Endothelial cell of umbilical vein (primary cell): ENCODE measurements around the gene RXFP3. TPM values are rescaled to one million over a fixed set of nuclear protein-coding genes. Genes with fewer than 3 reads are reported as not detected.

Experiments
- BruUV-seq: library from RNA; stranded (reverse); fragments of 400-500 nt; replicated peaks from 2 replicates; lab custom pipeline; 2021; lab: Mats Ljungman, UMichigan
- CTCF ChIA-PET: fragments of 300-600, 350-600 bp; sonication (Branson Sonifier 250); formaldehyde crosslinking; loops from one replicate; lab custom pipeline; 2021; ENCODE audit warnings: antibody characterized with exemption, inconsistent platforms; lab: Charles Lee
- POLR2A ChIA-PET: fragments of 300-600, 350-600 bp; sonication (Branson Sonifier 250); formaldehyde crosslinking; loops from one replicate; lab custom pipeline; 2021; ENCODE audit warnings: antibody characterized with exemption, inconsistent platforms; lab: Charles Lee
- DNase-seq: peaks from one replicate; pipeline ENCODE4 v3.0.0-alpha.2; 2011; ENCODE audit warnings: low read depth, low spot score
- FAIRE-seq: peaks from 2 replicates; lab custom pipeline; 2011; peaks lifted over from hg19 to GRCh38; lab: Jason Lieb, UNC
- H2AFZ ChIP-seq: 2 replicates; pipeline ENCODE4 v1.6.0; 2012; ENCODE audit warnings: low read depth, low read length, control low read depth, inconsistent platforms
- H3K27ac ChIP-seq: 2 replicates; pipeline ENCODE4 v1.5.1; 2011; ENCODE audit warnings: low read depth, mild to moderate bottlenecking, control low read depth, low read length, moderate library complexity; ENCODE audit not compliant: insufficient read depth
- H3K27me3 ChIP-seq, 2 experiments: 2 replicates each; pipeline versions ENCODE4 v1.6.0 to v1.6.1; 2011; ENCODE audit warnings: low read length in 2 of 2, mixed read lengths in 1 of 2; ENCODE audit not compliant: control insufficient read depth in 2 of 2, insufficient read depth in 2 of 2
- H3K36me3 ChIP-seq, 2 experiments: 2 replicates in 1 of 2; 3 replicates in 1 of 2; pipeline ENCODE4 v1.5.1; 2011; ENCODE audit warnings: low read length in 2 of 2, mild to moderate bottlenecking in 1 of 2, moderate library complexity in 1 of 2; ENCODE audit not compliant: control insufficient read depth in 2 of 2, insufficient read depth in 2 of 2; ENCODE audit errors: extremely low read depth in 1 of 2
- H3K4me1 ChIP-seq: 3 replicates; pipeline ENCODE4 v1.5.1; 2011; ENCODE audit warnings: mild to moderate bottlenecking, low read length; ENCODE audit not compliant: control insufficient read depth, insufficient read depth; ENCODE audit errors: extremely low read depth
- H3K4me2 ChIP-seq: 2 replicates; pipeline ENCODE4 v1.6.1; 2011; ENCODE audit warnings: low read length, control low read depth, mixed read lengths; ENCODE audit not compliant: insufficient read depth
- H3K4me3 ChIP-seq, 3 experiments: fragments of 200-600 bp in 1 of 3; sonication (generic), shearing (Covaris generic) in 1 of 3; replicated peaks in 1 of 3; 2 replicates each; pipeline ENCODE4 v1.5.1; 2011 to 2016; ENCODE audit warnings: control low read depth in 3 of 3, low read length in 3 of 3, mild to moderate bottlenecking in 2 of 3, inconsistent platforms in 1 of 3, low read depth in 1 of 3, moderate library complexity in 1 of 3; ENCODE audit not compliant: insufficient read depth in 1 of 3
- H3K79me2 ChIP-seq: 2 replicates; pipeline ENCODE4 v1.6.0; 2012; ENCODE audit warnings: low read length, inconsistent platforms; ENCODE audit not compliant: control insufficient read depth, insufficient read depth
- H3K9ac ChIP-seq: replicated peaks from 2 replicates; pipeline ENCODE3; 2011; ENCODE audit warnings: low read length, control low read depth; ENCODE audit not compliant: insufficient read depth; ENCODE audit errors: extremely low read depth
- H3K9me1 ChIP-seq: replicated peaks from 3 replicates; pipeline ENCODE4 v1.6.0; 2011; ENCODE audit warnings: mild to moderate bottlenecking, low read length; ENCODE audit not compliant: control insufficient read depth, insufficient read depth; ENCODE audit errors: extremely low read depth
- H3K9me3 ChIP-seq: replicated peaks from 2 replicates; pipeline ENCODE4 v1.5.1; 2012; ENCODE audit warnings: low read length, inconsistent platforms; ENCODE audit not compliant: control insufficient read depth, insufficient read depth
- H4K20me1 ChIP-seq: replicated peaks from 2 replicates; pipeline ENCODE3; 2011; ENCODE audit warnings: mild to moderate bottlenecking, low read length; ENCODE audit not compliant: control insufficient read depth, insufficient read depth; ENCODE audit errors: extremely low read depth
- EZH2 ChIP-seq: IDR thresholded peaks from 2 replicates; pipeline ENCODE4 v1.6.1; 2012; ENCODE audit warnings: borderline replicate concordance, low read depth, mild to moderate bottlenecking, moderate library complexity, low read length, inconsistent platforms; ENCODE audit not compliant: severe bottlenecking
- FOS ChIP-seq: IDR thresholded peaks from 2 replicates; pipeline ENCODE4 v1.6.1; 2011; ENCODE audit warnings: mild to moderate bottlenecking, low read length, moderate library complexity, borderline replicate concordance; ENCODE audit not compliant: insufficient read depth
- GATA2 ChIP-seq: IDR thresholded peaks from 2 replicates; pipeline ENCODE4 v1.7.0; 2011; ENCODE audit warnings: low read depth, mild to moderate bottlenecking, moderate library complexity, mixed read lengths, low read length; ENCODE audit not compliant: insufficient read length, insufficient read depth
- JUN ChIP-seq: IDR thresholded peaks from 2 replicates; pipeline ENCODE4 v1.6.1; 2011; ENCODE audit warnings: borderline replicate concordance, low read depth; ENCODE audit not compliant: insufficient read length, insufficient read depth
- MYC ChIP-seq: IDR thresholded peaks from one replicate; pipeline ENCODE4 v1.6.1; 2011; ENCODE audit warnings: mild to moderate bottlenecking, low read depth, low read length
- POLR2A ChIP-seq: IDR thresholded peaks from 2 replicates; pipeline ENCODE4 v1.6.1; 2012; ENCODE audit warnings: low read depth, mild to moderate bottlenecking, control low read depth, low read length
- POLR2AphosphoS5 ChIP-seq: IDR thresholded peaks from 2 replicates; pipeline ENCODE4 v1.6.1; 2012; ENCODE audit warnings: low read depth, mild to moderate bottlenecking, control low read depth, low read length, moderate library complexity; ENCODE audit not compliant: insufficient read depth
- dilution Hi-C: fragments of 300-500 bp; cut with MboI; formaldehyde crosslinking; loops from one replicate; pipeline ENCODE4 v1.15.0; 2019; ENCODE audit warnings: low sequenced_read_pairs; ENCODE audit not compliant: extremely low pct_ligation_motif_present
- intact Hi-C: fragments of 100-400 bp; cut with micrococcal nuclease; formaldehyde crosslinking; loops from one replicate; pipeline ENCODE4 v1.10.0; 2022
- polyA plus RNA-seq, 4 experiments: library from polyadenylated mRNA; depleted of rRNA in 3 of 4; stranded (reverse) in 3 of 4; unstranded in 1 of 4; fragments of >200 nt; gene quantifications; 2 replicates each; pipeline versions ENCODE4 v1.2.1 to v1.2.3, GENCODE V29; 2011 to 2012; ENCODE audit warnings: missing spikeins in 1 of 4
- total RNA-seq: library from RNA; stranded (reverse); gene quantifications from 2 replicates; pipeline ENCODE4 v1.2.3, GENCODE V29; 2021
- TF ChIP-seq, protein P1 (sequence below): IDR thresholded peaks from 2 replicates; pipeline ENCODE4 v1.6.1; 2011; ENCODE audit not compliant: insufficient read depth, insufficient read length
- TF ChIP-seq, protein P2 (sequence below), 2 donors: IDR thresholded peaks; 1 replicate in 1 of 2; 2 replicates in 1 of 2; pipeline ENCODE4 v1.5.1; 2011; ENCODE audit warnings: low read length in 2 of 2, mild to moderate bottlenecking in 2 of 2, moderate library complexity in 2 of 2, control low read depth in 1 of 2, inconsistent platforms in 1 of 2, low read depth in 1 of 2; ENCODE audit not compliant: insufficient read depth in 1 of 2; ENCODE audit errors: extremely low read depth in 1 of 2

RXFP3 gene
- total and polyA plus RNA-seq, 2 donors (not counting 3 experiments of a cell fraction or from before 2014, with no cell fraction given): not detected

DNA sequence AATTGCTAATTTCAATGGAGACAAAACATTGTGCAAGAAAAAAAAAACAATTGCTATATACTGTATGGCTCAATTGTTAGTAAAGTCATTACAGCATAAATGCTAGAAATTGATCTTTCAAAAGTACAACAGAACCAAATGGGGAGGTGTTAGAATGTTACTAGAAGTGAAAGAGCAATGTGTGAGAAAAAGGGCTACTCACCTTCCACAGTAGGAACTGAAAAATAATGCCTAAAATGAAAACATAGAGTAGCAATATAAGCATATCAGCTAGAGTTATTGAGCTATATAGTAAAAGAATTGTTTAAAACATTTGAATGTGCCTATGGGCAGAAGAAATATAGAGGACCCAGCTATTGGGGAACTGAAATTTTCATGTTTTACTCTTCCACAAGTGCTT lies 10.9 kb upstream of the RXFP3 start:
- ChIA-PET POLR2A (no interaction called here), CTCF (interaction anchor here (0.8 to 1.3 kb wide), 3 partner anchors 9 to 336 kb away, joined by 3 read pairs; no protein-coding TSS in a partner anchor)
- H3K4me2 ChIP-seq: no peak overlapping the region
- H3K9me1 ChIP-seq: peaks cover 2% of the 10 kb centered on the region
- H3K79me2 ChIP-seq: no peaks in the 10 kb centered on the region
- no peaks in the 10 kb centered on the region for H3K9me3 ChIP-seq
- H3K4me3 ChIP-seq: no peak overlapping the region
- no TSS peak for BruUV-seq
- H3K4me1 ChIP-seq: no peaks in the 10 kb centered on the region
- peaks cover 0 to 7% of the 10 kb centered on the region in 2 experiments for H3K27me3 ChIP-seq
- DNase-seq: no peak
- no peaks in the 10 kb centered on the region for H3K36me3 ChIP-seq
- no peak for FAIRE-seq
- dilution Hi-C loops: no loop called here
- intact Hi-C loops: no loop called here
- no peak overlapping the region for H3K9ac ChIP-seq
- no peak overlapping the region for H2AFZ ChIP-seq
- TF ChIP-seq GATA2 (no peak), JUN (no peak), EZH2 (no peak), POLR2A (no peak), POLR2AphosphoS5 (no peak), MYC (no peak), FOS (no peak)
- TF ChIP-seq, protein P1, sequence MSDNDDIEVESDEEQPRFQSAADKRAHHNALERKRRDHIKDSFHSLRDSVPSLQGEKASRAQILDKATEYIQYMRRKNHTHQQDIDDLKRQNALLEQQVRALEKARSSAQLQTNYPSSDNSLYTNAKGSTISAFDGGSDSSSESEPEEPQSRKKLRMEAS: no peak
- TF ChIP-seq, protein P2, sequence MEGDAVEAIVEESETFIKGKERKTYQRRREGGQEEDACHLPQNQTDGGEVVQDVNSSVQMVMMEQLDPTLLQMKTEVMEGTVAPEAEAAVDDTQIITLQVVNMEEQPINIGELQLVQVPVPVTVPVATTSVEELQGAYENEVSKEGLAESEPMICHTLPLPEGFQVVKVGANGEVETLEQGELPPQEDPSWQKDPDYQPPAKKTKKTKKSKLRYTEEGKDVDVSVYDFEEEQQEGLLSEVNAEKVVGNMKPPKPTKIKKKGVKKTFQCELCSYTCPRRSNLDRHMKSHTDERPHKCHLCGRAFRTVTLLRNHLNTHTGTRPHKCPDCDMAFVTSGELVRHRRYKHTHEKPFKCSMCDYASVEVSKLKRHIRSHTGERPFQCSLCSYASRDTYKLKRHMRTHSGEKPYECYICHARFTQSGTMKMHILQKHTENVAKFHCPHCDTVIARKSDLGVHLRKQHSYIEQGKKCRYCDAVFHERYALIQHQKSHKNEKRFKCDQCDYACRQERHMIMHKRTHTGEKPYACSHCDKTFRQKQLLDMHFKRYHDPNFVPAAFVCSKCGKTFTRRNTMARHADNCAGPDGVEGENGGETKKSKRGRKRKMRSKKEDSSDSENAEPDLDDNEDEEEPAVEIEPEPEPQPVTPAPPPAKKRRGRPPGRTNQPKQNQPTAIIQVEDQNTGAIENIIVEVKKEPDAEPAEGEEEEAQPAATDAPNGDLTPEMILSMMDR (IDR thresholded peaks at IDR 0.05; ENCODE audit: extremely low read depth in 1 of 2, insufficient read depth in 1 of 2, low read depth in 1 of 2, low read length in 2 of 2): no peak
- H4K20me1 ChIP-seq: no peaks in the 10 kb centered on the region
- no peak overlapping the region for H3K27ac ChIP-seq
